NCI-H1417 treated with DMSO at 0.1 percent for 48 hours (cell line): Measurements from ENCODE around the gene RYK.
"Not testable (repeated sequence)": the region's sequence is repeated elsewhere in the genome, so short reads cannot be mapped to it uniquely, and the experiment has no call there.

Experiments
- DNase-seq: peaks from one replicate; lab custom pipeline; 2025; lab: John Stamatoyannopoulos, UW

The RYK gene

DNA sequence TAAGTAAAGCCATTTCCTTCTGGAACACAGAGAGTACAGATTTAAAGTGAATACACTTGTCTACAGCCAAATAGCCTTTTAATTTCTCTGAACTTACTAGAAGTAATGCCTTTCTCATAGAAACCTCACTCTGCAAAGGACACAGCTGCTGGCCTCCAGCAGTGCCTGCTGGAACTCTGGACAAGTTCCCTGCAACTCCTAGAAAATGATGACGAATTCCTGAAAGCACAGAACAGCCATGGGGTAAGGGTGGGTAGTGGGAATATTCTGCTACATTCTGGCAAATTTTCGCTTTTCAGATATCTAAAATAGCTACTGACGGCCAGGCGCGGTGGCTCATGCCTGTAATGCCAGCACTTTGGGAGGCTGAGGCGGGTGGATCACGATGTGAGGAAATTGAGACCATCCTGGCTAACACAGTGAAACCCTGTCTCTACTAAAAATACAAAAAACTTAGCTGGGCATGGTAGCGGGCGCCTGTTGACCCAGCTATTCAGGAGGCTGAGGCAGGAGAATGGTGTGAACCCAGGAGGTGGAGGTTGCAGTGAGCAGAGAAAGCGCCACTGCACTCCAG lies 34.4 kb downstream of the RYK start:
- no peak for DNase-seq

DNA sequence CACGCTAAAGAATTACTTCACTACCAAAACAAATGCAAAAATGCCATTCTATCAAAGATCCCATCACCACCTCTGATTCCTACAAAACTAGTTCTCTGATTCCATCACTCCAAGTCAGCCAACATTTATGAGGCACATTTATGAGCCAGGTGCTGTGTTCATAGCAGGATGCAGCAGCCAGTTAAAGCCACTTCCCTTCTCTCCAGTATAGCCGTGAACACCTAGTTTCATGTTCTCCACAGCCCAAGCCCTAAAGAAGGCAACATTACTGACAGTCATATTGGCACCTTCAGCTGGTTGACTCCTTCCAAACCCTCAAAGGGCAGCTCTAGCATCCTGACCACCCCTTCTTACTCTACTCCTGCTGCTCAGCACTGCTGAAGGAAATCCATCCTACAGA lies 36.4 kb downstream of the RYK start:
- no peak for DNase-seq

DNA sequence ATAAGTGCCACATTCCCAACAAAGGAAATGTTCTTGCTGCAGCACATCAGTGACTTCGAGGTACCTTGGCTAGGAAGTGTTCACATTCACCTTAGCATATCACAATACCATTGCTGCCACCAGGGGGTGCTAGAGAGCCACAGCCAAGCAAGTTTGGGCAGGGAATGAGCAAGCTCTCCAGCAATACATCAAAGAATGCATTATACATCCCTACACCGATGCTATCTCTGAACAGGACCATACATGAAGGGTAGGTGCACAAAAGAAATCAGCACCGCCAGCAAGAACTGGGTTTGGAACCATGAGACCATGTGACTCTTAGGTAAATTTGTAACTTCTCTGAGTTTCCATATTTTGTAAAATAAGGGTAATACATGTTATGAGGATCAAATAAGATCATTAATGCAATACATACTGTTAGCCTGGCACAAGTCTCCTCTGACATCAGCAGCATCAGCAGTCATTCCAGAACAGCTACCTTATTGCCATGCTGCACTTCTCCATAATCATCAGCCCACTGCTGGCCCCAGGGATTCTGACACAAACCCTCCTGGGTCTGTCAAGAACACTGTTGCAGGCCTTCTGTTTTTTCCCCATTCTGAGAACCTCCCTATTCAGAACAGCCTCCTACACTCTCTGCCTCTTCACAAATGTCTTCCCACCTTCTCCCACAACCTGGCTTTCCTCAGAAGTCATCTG lies 37.5 kb downstream of the RYK start:
- peak; percentile 44 for DNase-seq

DNA sequence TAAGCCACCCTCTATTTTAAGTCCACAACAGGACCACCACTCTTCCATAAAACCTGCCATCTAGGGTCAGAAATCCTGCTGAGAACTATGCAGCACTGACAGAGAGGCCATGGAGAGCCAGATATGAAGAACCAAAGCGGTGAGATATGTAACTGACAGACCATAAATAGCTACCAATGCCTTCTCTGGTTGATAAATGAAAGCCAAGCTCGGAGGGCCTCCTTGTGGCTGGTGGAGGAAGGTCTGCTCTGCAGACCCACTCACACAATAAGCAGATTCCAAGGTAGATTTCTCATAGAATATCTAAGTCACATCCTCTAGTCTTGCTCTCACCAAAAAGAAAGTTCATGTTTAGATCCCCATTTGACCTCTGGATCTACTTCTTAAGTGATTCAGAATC lies 38.9 kb downstream of the RYK start:
- no peak for DNase-seq

DNA sequence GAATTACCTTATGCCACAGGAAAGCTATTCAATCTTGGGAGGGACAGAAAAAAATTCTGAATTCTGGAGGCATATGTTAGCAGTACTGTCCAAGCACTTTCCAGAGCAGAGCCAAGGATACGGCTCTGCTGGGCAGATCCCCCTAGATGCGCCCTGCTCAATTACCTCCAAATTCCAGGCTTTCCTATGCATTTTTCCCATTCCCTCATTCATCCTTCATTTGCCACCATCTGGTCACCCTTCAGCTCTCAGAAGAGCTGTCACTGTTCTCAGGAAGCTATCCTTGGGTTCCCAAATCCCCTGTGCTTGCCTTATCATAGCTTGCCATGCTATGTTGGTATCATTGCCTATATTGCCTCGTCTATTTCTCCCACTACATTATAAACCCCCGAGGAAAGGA lies 45.2 kb downstream of the RYK start:
- no peak for DNase-seq

DNA sequence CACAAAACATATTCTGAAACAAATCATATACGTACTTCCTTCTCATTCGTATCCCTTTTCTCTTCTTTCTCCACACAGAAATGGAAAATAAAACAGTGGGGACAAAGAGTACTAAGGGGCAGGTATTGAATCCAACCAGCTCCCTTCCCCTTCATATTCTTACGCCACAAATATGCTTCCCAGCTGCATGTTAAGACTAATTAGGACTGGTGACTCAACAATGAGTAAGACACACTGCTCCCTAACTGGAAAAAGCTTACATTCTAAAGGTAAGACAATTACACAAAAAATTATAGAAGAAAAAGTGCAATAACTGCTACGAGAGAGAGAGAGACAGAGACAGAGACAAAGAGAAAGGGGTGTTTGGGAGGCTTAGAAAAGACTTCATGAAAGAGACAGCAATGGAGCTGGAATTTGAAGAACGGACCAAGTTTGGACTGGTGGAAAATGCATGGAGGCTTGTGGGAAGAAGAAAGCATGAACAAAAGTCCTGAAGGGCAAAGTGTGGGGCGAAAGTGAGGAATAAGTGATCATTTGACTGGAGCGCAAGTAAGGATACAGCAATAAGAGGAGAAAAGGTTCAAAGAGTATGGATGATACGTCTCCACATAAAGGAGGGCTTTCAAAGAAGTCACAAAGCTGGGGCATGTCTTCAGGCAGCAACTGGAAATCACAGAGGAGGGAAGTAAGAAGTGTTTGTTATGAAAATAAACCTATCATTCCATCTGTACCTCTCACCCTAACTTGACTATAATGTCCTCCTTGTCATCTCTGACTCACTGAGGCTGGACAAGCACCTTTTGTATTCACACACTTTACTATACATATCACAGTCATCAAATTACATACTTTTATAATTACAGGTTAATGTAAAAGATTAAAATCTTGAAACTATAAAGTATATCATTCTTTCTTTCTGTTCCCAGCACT lies 49.2 kb downstream of the RYK start:
- no peak for DNase-seq

DNA sequence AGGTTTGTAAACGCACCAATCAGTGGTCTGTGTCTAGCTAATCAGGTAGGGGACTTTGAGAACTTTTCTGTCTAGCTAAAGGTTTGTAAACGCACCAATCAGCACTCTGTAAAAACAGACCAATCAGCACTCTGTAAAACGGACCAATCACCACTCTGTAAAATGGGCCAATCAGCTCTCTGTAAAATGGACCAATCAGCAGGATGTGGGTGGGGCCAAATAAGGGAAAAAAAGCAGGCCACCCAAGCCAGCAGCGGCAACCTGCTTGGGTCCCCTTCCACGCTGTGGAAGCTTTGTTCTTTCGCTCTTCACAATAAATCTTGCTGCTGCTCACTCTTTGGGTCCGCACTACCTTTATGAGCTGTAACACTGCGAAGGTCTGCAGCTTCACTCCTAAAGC lies 50.8 kb downstream of the RYK start:
- not testable (repeated sequence) for DNase-seq

DNA sequence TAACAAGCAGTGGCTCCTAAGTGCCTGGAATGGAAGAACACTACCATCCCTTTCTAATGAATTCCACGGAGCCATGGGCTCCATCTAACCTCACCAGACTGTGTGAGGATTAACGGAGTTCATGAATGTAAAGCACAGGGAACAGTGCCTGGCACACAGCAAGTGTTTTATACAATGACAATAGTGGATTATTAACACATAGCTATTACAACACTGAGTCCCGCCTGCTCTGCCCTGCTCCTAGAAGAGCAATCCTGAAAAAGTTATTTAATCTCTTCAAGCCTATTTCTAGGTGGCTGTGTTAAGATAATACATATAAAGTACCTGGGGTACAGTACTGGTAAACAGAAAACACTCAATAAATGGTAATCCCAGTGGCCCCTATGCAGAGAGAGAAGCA lies 51.4 kb downstream of the RYK start:
- no peak for DNase-seq

DNA sequence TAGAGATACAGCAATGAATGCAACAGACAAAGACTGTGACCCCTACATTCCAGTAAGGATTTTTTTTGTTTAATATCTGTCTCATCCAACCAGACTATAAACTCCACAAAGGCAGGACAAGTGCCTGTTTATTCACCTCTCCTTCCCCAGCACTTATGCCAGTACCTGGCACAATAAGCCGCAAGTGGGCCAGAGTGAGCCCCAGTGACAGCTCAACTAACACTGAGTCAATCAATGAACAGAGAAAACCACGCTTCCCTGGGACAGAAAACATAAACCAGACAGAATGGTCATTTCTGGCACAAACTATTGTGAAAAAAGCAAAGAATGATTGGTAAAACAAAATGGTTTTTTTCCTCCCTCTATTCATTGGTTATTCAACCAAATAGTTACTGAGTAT lies 52.2 kb downstream of the RYK start:
- DNase-seq = no peak

DNA sequence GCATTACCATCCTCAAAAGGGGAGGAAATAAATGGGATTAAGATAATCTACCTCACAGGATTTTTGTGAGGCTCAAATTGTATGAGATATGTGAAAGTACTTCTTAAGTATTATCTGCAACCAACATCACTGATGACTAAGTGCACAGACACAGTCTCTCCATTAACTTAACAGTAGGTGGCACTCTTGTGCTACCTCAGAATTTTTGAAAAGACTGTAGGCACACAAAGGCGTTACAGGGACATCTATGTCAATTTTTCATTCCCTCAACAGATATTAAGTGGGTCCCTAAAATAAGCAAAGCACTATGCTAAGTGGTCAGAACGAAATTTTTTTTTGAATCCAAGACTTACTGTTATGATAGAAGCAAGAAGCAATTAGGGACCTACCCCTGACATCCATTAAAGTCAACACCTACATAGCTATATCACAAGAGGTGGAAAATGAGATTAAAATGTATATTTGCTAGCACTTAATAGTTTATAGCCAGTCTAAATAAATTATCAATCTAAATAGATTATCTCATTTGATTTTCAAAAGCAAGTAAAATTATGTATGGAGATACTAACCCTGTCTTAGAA lies 52.9 kb downstream of the RYK start:
- peak; percentile 5 for DNase-seq

DNA sequence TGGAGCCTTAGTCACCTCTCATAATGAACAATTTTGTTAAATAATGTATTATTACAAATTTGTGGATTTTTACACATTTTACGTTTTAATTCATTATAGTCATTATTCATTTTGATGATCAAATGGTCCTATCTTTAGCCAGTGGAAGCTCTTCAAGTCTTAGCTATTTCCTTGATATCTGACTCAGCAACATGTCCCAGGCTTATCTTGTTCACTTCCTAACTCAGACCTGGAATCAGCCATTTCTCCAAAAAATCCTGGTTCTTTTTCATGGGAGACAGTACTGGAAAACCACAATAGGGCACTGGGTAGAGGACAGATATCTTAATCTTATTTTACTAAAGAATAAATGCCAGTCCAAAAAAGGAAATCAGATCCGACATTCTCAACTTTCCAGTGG lies 56.4 kb downstream of the RYK start:
- no peak for DNase-seq

DNA sequence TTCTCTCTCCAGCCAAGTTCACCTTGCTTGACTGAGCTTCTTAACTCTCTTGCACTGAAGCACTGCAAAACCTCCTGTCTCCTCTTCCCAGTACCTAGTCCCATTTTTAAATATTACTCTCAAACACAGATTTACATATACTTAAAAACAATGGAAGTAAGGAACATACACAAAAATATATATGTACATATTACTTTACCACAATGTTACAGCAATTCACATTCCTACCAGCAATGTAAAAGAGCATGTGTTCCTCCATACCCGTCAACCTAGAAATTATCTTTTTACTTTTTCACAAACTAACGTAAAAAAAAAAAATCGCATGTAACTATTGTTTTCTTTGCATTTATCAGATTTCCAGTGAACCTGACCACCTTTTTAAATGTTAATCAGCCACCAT lies 60.4 kb downstream of the RYK start:
- no peak for DNase-seq

DNA sequence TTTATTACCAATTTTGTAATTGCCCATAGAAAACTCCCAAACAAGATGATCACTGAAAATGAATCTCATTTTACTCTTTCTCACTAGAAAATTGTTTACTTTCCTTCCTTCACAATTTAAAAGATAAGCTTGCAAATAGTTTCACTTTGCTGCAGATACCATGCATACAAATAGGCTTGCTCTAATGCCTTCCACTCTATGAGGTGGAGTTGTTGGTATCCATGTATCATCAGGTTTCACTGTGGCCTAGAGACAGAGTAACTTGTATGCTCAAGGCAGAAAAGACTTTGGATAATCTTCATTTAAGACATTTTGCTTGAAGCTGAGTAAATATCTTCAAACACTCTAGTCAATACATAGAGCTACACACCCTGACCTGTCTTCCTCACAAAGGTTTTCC lies 60.8 kb downstream of the RYK start:
- no peak for DNase-seq

DNA sequence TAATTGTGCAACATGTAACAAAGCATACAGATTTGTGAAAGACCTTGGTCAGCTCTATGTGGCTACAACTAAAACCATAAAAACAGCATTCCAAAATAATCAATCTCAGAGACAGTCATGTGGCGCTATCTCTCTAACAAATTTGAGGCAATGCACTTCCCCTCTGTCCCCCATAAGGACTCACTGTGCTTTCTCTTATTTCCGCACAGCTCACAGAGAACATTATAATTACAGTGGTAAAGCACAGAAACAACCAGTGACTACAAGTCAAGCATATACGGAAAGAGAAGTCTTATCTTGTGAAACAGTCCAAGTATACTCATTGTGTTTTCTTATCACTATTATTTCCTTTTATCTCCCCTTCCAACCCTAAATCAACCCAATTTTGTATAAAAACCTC lies 64.3 kb downstream of the RYK start:
- DNase-seq = no peak

DNA sequence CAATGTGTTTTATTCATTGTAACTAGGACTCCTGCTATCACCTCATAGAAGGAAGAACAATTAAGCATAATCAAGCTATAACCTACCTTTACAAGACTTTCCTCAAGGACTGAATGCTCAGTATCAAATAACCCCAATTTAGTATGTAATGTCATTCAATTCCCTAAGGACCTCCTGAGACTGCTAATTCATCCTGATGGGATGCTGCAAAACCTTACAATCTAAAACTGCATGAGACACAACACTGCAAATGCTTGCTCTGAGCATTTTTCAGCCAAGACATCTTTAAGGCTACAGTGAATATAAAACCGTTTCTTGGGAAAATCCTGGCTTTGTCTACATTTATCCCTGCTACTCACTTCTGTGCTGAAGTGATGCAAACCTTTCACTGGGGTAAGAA lies 69.9 kb downstream of the RYK start:
- no peak for DNase-seq

DNA sequence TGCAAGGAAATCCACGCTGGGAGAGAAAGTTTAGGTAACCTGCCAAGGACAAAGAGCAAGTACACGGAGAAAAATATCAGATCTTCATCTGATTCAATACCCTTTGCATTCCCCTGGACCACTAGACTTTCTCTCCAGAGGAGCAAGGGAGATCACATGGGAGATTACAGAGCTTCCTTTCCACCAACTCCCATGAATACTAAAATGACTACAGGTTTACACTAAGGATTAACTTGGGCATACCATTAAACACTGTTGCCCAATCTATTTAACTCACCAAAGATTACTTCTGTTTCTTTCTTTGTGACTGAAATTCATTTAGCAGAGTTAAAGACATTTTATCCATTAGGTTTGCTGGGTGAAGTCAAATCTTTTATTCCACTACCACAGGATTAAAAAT lies 71.2 kb downstream of the RYK start:
- DNase-seq = no peak

DNA sequence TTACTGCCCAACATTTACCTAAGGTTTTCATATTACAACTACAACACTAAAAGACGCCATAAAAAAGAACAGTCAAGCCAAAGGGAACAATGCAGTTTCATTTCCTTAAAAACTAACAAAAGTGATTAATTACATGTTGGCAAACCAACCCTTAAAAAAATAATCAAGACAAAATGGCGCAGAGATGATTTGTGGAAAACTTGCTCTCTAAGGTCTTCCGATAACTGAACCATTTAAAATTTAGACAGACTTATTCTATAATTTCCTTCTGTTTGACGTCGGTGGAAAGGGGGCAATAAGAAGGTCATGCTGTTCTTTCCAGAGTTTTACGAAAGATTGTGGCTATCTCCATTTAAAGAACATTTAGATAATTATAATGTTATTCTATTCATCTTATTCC lies 87.6 kb downstream of the RYK start:
- no peak for DNase-seq

DNA sequence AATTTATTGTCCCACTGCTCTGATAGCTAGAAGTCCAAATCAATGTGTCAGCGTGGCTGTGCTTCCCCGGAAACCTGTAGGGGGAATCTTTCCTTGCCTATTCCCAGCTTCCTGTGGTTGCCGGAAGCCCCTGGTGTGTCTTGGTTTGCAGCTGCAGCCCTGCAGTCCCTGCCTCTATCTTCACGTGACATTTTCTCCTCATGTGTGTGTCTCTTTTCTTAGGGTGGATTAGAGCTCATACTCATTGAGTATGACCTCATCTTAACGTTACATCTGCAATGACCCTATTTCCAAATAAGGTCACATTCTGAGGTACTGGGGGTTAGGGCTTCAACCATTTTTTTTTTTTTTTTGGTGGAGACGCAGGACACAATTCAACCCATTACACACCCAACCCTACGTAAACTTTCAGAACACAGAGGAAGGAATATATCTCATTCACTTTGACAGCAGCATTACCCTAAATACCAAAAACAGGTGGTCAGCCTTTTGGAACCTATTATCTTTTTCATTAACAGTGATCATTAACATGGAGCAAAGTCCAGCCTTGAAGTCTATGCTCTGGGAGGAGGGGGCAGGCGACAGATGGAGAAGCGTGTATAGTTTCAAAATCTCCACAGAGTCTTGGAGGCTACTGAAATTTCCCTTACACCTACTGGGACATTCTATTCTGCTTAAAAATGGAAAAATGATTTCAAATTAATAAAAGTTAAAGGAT lies 88.6 kb downstream of the RYK start:
- no peak for DNase-seq

DNA sequence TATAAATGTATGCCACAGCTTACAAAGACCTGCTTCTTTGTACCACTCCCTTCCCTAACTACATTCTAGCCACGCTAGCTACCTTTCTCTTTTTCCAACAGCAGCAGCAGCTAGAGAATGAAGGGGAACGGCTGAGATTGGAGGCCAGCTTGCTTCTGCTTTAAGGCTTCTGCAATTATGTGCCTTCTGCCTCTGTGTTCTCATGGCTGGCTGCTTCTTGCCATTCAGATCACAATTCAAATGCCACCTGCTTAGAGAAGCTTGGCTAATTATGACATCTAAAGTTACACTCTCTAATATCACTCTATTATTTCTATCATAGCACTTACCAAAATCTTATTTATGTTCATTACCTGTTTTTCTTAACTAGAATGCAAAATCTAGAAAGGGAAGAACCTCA lies 95.2 kb downstream of the RYK start:
- no peak for DNase-seq

DNA sequence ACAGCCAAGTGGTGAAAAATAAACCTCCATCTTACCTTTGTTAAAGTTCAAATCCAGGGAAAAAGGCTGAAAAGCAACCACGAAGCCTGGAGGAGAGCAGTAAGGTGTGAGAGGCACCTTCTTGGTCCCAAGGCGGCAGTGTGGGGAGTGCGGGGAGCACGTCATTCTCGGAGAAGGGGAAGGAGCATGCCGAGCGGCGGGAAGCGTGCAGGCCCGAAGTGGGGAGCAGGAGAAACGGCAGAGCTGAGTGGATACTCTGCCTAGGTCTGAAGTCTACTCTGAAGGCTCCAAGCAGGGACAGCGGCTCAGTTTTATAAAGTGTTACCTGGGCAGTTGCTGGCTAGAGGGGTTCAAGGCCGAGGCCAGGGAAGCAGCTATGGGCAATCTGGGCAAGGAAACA lies 96.9 kb downstream of the RYK start:
- DNase-seq = no peak

DNA sequence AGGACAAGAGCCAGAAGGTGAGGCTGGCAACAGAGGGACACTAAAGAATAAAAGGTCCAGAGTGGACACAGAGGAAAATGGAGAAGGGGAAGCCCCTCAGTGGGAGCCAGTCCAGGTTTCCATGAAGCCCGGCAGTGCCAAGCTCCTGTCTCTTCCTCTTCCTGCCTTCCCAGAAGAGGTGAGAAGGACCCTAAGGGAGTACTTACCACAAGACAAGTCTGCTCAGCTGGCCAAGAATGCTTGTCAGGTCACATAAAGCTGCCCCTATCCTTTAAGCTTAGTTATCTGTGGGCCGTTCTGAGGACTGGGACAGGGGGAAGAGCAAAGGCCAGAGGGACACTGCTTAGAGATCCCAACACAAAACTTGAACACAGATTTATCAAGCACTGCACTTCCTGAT lies 100.2 kb downstream of the RYK start:
- no peak for DNase-seq

DNA sequence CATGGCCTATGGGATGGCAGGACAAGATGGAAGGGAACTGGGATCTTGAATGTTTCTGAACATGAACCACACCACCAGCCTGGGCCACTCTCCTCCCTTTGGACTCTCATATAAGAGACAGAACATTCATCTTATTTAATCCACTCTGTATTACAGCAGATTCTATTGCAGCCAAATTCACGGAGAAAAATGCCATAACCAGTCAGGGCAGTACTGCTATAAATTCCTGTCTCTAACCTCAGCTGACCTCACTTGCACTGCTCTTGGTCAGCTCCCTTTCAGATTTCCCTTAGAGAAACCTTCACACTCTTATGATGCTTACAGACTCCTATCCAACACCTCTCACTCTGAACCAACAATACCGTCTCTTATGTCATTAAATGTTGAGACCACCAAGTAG lies 101.4 kb downstream of the RYK start:
- DNase-seq = no peak
